Measurements from ENCODE around the gene CSF3.

GRCh38 chr17:40018211-40019121 lies 3.2 kb downstream of the CSF3 start:
- TF ChIP-seq RAD21 (IDR thresholded peaks at IDR 0.05; ENCODE audit: low read depth) (no peak), POLR2A (IDR thresholded peaks at IDR 0.05; ENCODE audit: borderline replicate concordance, extremely low read depth, insufficient read depth, insufficient read length) (no peak), EZH2phosphoT487 (IDR thresholded peaks at IDR 0.05; ENCODE audit: borderline replicate concordance) (no peak), ZNF274 (IDR thresholded peaks at IDR 0.05; ENCODE audit: low read depth, low read length) (no peak), CTCF (IDR thresholded peaks at IDR 0.05 in 2 of 3, conservative IDR thresholded peaks at IDR 0.05 in 1 of 3; ENCODE audit: borderline replicate concordance in 1 of 3, insufficient read depth in 1 of 3, low read depth in 2 of 3, low read length in 2 of 3) (no peak), EZH2 (IDR thresholded peaks at IDR 0.05) (no peak), SP1 (IDR thresholded peaks at IDR 0.05; ENCODE audit: low read depth) (no peak), REST (IDR thresholded peaks at IDR 0.05; ENCODE audit: low read depth) (no peak), MAX (IDR thresholded peaks at IDR 0.05) (no peak), ZBTB33 (IDR thresholded peaks at IDR 0.05; ENCODE audit: extremely low read depth, insufficient replicate concordance, low read length) (no peak), POLR2AphosphoS5 (IDR thresholded peaks at IDR 0.05; ENCODE audit: low read depth, low read length) (no peak), CBX3 (IDR thresholded peaks at IDR 0.05; ENCODE audit: low read depth) (no peak)

Data from HCT116 (cell line).